Stimulated activated CD4-positive, alpha-beta T cell treated with anti-CD3 and anti-CD28 coated beads, Interleukin-1b, Interleukin-23, amount 100 ng/mL, for 24 hours (primary cell): ENCODE results near the gene FBXL16.
A peak's percentile ranks its signal among the peaks of the same experiment; 100 is the strongest.

Experiments used
- DNase-seq, 4 experiments: peaks; one replicate each; pipeline ENCODE4 v3.0.0-alpha.2; 2020; ENCODE audit warnings: low read depth in 4 of 4, low spot score in 1 of 4

The FBXL16 gene

GRCh38 chr16:734981-735881 is 29.6 kb upstream of the FBXL16 start:
- no peak for DNase-seq

GRCh38 chr16:734208-734980 is 28.8 kb upstream of the FBXL16 start:
- DNase-seq: no peak

- DNase-seq: no peak
Observed at GRCh38 chr16:733382-734207, 28.0 kb upstream of the FBXL16 start.

DNA sequence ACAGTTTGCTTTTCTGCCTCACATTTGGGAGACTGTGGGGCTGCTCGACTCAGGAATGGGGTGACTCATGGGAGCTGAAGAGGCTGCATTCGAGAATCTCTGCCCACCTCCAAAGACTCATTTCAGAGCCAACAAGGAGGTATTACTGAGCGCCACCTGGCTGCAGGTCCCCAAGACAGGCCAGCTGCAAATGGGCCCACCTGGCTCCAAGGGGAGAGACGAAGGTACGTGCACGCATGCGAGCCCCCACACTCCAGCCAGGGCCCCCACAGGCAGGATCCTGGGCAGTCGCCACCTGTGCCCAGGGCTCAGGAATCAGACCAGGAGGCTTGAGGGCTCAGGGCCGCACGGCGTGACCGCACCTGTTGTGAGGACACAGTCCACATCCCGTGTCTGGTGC is 27.3 kb upstream of the FBXL16 start:
- DNase-seq: no peak

- DNase-seq: no peak
Observed at GRCh38 chr16:732332-732731, 26.7 kb upstream of the FBXL16 start.

DNA sequence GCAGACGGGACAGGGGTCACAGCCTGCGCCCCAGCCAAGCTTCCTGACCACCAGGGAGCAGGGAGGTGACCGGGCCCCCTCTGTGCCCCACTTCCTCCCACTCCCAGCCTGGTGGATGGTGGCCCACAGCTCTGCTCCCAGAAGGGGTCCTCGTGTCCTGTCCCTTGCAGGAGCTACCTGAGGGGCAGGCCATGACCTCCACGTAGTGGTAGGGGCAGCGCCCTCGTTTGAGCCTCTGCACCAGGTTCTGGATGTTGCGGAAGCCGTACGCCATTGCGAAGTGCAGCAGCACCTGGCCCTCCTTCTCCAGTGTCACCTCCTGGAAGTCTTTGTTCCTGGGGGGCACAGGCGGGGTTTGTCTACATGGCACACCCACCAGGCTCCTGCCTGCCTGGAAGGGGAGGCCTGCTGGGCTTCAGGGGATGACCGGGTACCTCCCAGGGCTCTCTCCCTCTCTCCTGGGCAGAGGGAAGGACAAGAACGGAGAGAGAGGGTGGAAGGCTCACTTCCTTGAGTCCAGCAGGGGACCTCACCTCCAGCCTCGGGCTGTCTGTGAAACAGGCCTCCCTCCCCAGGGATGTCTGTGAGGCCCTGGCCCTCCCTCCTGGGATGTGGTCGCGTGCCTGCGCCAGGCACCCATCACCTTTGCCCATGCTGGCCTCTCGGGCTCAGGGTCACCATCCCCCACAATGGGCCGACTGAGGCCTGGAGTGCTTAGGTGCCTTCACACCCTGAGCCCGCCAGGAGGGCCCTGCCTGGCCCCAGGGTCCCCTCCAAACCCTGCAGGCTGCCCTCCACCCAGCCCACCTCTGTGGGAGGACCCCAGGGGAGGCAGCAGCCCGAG is 25.3 kb upstream of the FBXL16 start:
- DNase-seq: no peak

GRCh38 chr16:729768-730665 is 24.4 kb upstream of the FBXL16 start:
- DNase-seq: no peak

DNA sequence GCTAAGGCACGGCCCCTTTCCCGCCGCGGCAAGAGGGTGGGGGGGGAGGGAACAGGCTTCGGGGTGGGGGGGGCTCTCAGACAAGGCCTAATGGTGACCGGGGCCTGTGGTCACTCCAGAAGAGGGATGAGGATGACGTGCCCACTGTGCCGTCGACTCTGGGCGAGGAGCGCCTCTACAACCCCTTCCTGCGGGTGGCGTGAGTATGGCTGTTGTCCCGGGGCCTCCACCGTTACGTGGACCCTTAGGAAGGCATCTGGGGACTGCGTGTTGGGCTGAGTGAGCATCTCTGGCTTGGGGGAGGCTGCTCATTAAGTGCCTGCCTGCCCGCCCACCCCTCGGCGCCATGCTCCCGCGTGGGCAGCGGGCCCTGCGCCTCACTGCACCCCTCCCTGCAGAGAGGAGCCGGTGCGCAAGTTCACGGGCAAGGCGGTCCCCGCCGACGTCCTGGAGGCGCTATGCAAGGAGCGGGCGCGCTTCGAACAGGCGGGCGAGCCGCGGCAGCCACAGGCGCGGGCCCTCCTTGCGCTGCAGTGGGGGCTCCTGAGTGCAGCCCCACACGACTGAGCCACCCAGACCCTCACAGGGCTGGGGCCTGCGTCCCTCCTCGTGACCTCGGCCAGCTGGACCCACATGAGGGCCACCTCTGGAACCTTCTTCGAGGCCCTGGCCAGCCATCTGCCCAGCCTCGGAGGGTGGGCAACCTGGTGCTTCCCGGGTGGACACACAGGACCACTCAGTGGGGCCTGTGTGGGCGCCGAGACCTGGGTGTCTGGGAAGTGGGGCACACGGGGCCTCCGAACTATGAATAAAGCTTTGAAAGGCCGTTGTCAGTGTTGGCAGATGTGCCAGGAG is 23.5 kb upstream of the FBXL16 start:
- DNase-seq: no peak

- peak in 2 of 4 experiments; percentile 41 to 64 for DNase-seq
Observed at GRCh38 chr16:728131-728889, 22.7 kb upstream of the FBXL16 start.

DNA sequence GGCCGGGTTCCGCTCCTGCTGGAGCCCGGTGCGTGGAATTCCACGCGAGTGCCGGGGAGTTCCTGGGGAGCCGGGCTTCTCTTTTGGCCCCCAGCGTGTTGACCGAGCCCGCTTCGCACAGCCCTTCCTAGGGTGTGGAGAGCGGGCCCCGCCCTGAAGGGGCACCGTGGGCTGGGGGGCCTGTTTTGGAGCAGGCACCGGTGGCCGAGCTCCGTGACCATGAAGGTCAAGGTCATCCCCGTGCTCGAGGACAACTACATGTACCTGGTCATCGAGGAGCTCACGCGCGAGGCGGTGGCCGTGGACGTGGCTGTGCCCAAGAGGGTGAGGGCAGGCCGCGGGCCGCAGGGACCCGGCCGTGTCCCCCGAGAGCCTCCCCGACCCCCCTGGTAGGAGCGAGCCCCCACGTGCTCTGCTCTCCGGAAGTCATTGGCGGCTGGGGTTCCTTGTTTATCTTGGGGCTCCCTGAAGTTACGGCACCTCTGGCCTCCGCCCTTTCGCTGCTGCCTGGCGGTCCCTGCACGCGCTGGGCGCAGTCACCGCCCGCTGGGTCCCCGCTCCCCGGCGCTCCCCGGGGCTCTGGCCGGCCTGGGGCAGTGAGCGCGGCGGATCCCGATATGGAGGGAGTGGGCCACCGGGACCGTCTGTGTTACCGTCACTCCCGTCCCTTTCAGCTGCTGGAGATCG is 21.8 kb upstream of the FBXL16 start:
- DNase-seq: no peak

GRCh38 chr16:726438-727290 is 21.1 kb upstream of the FBXL16 start, which contains the start of the genes CCDC78 and HAGHL:
TSS of gene CCDC78 (minus strand) at chr16:726443. CDS start at chr16:726367, 76 bp downstream.
TSS of gene HAGHL (plus strand) at chr16:727106. CDS start at chr16:727510, 404 bp downstream.
- DNase-seq: peak in 3 of 4 experiments; percentile 42 to 56 (median 43)

GRCh38 chr16:726188-726437 is 20.5 kb upstream of the FBXL16 start:
- DNase-seq: no peak

DNA sequence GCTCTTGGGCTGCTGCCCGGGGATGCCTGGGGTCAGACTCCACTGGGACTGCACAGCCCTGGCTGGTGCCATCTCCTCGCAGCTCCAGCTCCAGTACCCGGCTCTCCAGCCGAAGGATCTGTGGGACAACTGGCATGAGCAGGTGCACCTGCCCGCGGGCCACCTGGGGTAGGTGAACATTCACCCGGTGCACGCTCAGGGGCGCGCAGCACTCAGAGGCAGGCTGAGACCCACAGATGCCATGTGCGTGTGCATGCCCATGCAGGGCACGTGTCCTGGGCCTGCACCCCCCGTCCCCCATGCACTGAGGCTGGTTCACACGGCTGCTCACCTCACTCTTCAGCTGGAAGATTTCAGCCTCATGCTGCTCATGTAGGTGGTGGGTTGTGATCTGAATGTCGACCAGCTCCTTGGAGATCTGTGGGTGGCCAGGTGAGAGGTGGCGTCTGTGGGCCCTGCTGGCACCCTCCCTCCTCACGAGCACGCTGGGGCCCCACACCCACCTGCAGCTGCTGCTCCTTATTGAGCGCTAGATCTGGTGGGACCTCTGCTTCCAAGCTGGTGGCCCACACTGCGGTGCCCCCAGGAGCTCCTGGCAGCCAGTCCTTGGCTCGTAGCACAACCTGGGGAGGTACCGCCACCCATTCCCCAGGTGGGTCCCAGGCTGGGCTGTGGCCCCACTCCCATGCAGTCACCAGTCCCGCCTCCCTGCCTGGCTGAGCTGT is 20.0 kb upstream of the FBXL16 start:
- no peak for DNase-seq

- no peak for DNase-seq
Observed at GRCh38 chr16:725041-725376, 19.4 kb upstream of the FBXL16 start.

GRCh38 chr16:724188-725040 is 18.8 kb upstream of the FBXL16 start:
- no peak for DNase-seq
